Kidney epithelial cell (primary cell): ENCODE data around the gene FCRLA. TPM values are rescaled to one million over a fixed set of nuclear protein-coding genes. Genes with fewer than 3 reads are reported as not detected.

Source experiments
- DNase-seq: peaks from one replicate; pipeline ENCODE4 v3.0.0-alpha.2; 2010; ENCODE audit warnings: low read depth
- H3K27me3 ChIP-seq: 2 replicates; pipeline ENCODE4 v1.6.0; 2011; ENCODE audit warnings: low read length; ENCODE audit not compliant: control insufficient read depth, insufficient read depth
- H3K36me3 ChIP-seq: 2 replicates; pipeline ENCODE4 v1.5.1; 2011; ENCODE audit warnings: low read length; ENCODE audit not compliant: control insufficient read depth, insufficient read depth
- H3K4me3 ChIP-seq: 2 replicates; pipeline ENCODE4 v1.5.1; 2011; ENCODE audit warnings: low read depth, mild to moderate bottlenecking, control low read depth, low read length
- total RNA-seq: library from RNA; depleted of rRNA; stranded (reverse); fragments of >200 nt; gene quantifications from 2 replicates; pipeline ENCODE4 v1.2.3, GENCODE V29; 2015
- TF ChIP-seq, protein P1 (sequence below): IDR thresholded peaks from 2 replicates; pipeline ENCODE4 v1.5.1; 2011; ENCODE audit warnings: mild to moderate bottlenecking, moderate library complexity, low read length, control low read depth, inconsistent platforms; ENCODE audit not compliant: insufficient read depth, poor library complexity, severe bottlenecking

Gene FCRLA
- total RNA-seq, 1 donor from 2014 or later: 0.88 TPM

DNA sequence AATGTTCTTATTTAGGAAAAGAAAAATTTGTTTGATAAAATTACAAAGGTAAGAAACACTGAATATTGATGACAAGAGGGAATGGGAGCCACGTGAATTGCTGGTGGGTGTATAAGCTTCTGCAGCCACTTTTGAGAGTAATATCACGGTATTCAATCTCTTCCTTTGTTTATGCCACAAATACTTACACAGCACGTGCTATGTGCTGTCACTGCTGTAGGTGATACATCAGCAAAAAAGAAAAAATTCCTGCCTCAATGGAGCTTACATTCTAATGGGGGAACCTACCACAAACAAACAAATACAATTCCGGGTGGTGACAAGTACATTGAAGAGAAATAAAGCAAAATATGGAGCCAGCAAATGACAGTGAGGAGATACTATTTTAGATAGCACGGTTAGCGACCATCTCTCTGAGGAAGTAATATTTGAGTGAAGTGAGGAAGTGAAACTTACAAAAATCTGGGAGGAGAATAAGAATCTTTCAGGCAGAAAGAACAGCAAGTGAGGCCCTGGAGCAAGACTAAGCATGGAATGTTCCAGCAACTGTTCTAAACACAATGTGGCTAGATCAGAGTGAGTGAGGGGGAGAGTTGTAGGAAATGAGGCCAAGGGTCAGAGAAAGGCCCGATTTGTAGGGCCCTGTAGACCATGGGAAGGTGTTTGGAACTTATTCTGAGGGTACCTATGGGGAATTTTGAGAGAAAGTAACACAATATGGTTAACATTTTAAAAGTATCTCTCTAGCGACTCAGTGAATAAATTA lies 11.7 kb downstream of the FCRLA start:
- H3K36me3 ChIP-seq: no peaks in the 10 kb centered on the region
- H3K4me3 ChIP-seq: no peak overlapping the region
- no peaks in the 10 kb centered on the region for H3K27me3 ChIP-seq
- TF ChIP-seq, protein P1, sequence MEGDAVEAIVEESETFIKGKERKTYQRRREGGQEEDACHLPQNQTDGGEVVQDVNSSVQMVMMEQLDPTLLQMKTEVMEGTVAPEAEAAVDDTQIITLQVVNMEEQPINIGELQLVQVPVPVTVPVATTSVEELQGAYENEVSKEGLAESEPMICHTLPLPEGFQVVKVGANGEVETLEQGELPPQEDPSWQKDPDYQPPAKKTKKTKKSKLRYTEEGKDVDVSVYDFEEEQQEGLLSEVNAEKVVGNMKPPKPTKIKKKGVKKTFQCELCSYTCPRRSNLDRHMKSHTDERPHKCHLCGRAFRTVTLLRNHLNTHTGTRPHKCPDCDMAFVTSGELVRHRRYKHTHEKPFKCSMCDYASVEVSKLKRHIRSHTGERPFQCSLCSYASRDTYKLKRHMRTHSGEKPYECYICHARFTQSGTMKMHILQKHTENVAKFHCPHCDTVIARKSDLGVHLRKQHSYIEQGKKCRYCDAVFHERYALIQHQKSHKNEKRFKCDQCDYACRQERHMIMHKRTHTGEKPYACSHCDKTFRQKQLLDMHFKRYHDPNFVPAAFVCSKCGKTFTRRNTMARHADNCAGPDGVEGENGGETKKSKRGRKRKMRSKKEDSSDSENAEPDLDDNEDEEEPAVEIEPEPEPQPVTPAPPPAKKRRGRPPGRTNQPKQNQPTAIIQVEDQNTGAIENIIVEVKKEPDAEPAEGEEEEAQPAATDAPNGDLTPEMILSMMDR: no peak
- DNase-seq: no peak

DNA sequence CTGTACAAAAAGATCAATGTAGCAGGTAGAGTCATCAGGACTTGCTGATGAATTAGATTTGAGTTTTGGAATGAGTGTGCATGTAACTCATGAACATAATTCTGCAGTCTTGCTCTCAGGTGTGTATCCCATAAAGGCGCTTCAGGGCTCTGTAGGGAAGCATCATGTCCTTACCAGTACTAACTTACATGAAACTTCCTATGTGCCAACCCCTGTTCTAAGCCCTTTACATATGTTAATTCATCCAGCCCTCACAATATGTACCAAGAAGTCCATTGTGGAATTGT lies 12.2 kb downstream of the FCRLA start:
- no peak overlapping the region for H3K4me3 ChIP-seq
- TF ChIP-seq, protein P1: no peak
- H3K36me3 ChIP-seq: no peaks in the 10 kb centered on the region
- H3K27me3 ChIP-seq: no peaks in the 10 kb centered on the region
- DNase-seq: no peak

DNA sequence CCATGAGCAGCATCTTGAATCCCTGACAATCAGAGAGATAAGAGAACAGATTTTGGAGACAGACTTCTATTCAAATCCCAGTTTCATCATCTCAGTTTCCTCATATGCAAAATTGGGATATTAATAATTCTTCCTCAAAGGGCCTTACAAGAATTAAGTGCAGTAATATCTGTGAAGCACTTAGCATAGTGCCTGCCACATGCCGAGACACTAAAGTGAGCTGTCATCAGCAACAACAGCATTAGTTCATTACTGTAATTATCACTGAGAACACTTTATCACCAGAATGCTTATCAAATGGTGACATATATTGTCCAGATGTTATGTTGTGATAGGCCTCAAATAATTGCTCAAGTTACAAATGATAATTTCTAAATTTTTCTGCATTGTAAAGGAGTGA lies 13.4 kb downstream of the FCRLA start:
- DNase-seq: no peak
- H3K27me3 ChIP-seq: no peaks in the 10 kb centered on the region
- H3K4me3 ChIP-seq: no peak overlapping the region
- no peaks in the 10 kb centered on the region for H3K36me3 ChIP-seq
- TF ChIP-seq, protein P1: no peak

DNA sequence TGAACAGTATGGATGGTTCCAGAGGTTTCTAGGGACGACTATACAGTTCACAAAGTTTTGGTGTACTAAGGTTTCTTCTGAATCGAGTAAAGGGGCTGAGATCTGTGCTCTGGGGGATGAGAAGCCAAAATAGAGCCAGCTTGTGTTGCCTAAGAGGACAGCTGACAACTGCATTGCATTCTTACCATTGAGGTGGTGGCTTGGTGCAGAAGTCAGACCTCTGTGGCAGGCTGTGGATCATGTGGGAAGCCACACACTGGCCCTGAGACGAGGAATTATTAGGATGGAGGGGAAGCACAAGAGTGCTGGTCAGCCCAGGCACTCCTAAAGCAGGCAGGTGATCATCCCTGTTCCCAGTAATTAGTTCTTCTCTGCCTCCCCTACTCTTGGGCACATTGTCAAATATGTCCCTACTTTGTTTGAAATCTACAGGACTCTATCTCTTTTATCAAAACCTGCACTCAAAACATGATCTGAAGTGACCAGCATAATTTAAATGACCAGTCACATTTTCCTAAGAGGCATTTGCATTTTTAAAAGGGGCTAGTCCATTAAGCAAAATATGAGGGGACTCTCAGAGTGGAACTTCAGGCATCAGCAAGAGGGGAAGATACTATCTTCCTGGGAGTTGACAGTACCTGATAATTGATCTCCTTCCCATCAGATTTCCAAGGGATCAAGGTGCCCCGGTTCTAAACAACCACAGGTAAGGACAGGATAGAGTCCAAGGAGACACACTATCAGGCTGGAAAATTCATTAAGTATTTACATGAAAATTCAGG lies 14.1 kb downstream of the FCRLA start, which contains the start of gene FCRLB:
FCRLB (plus strand) TSS at position 589 of the 782 bp plus-strand sequence. CDS start 1,129 bp downstream, outside the sequence.
- H3K36me3 ChIP-seq: no peaks in the 10 kb centered on the region
- H3K4me3 ChIP-seq: no peak within 1 kb of the TSS
- DNase-seq: no peak
- TF ChIP-seq, protein P1: no peak
- no peaks in the 10 kb centered on the region for H3K27me3 ChIP-seq

DNA sequence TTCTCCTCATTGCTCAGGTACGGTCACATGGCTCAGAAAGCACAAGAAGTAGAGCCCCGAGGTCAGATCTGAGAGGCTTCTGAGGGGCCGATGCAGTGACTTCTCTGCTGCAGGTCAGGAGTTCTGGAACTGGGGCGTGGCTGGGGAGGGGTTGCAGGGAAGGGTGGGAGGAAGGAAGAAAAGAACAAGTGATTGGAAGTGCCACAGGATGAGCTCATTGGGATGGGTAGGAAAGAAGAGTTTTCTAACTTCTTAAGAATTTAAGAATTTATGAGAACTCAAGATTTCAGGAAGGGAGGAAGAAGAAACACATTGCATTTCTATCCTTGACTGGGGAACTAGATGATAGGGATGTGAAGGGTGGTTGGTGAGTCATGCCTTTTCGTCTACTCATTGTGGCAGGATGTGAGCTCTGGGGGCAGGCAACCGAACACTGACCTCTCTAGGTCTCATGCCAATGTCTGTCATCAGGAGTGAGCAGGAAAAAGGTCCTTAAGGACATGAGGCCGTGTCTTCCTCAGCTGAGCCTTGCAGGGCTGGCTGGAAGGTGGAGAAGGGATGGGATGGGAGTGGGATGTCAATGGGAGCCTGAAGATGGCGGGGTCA lies 14.8 kb downstream of the FCRLA start:
- no peak for DNase-seq
- no peak overlapping the region for H3K4me3 ChIP-seq
- no peaks in the 10 kb centered on the region for H3K27me3 ChIP-seq
- TF ChIP-seq, protein P1: no peak
- no peaks in the 10 kb centered on the region for H3K36me3 ChIP-seq
